HepG2 (cell line): Measurements from ENCODE around the gene KLHL30. TPM values are rescaled to one million over a fixed set of nuclear protein-coding genes. Genes with fewer than 3 reads are reported as not detected.

Experiments
- ATF4 ChIP-seq, 2 experiments: fragments of 450-650 bp in 1 of 2; sonication (generic) in 1 of 2; formaldehyde crosslinking; IDR thresholded peaks; 2 replicates each; pipeline versions ENCODE4 v1.5.0 to v1.8.0; 2020 to 2022; ENCODE audit warnings: mild to moderate bottlenecking in 1 of 2, missing genetic modification reagents in 1 of 2
- CBX2 ChIP-seq, 2 experiments: fragments of 200-600 bp in 1 of 2; sonication (generic); formaldehyde crosslinking in 1 of 2; IDR thresholded peaks; 2 replicates each; pipeline versions ENCODE4 v1.7.0 to v1.8.1; 2018 to 2022; ENCODE audit warnings: low read depth in 2 of 2, low read length in 1 of 2, mild to moderate bottlenecking in 1 of 2, missing genetic modification reagents in 1 of 2
- DNMT1 ChIP-seq: sonication (generic); formaldehyde crosslinking; IDR thresholded peaks from 2 replicates; pipeline ENCODE4 v1.5.1; 2020; ENCODE audit warnings: mild to moderate bottlenecking, missing genetic modification reagents
- DR1 ChIP-seq: sonication (generic); formaldehyde crosslinking; IDR thresholded peaks from 2 replicates; pipeline ENCODE4 v1.8.0; 2021; ENCODE audit warnings: mild to moderate bottlenecking, missing genetic modification reagents, inconsistent platforms
- HHEX ChIP-seq: IDR thresholded peaks from 2 replicates; pipeline ENCODE4 v1.6.1; 2016; ENCODE audit warnings: control low read depth
- HNRNPL ChIP-seq: fragments of 200-400 bp; formaldehyde crosslinking; IDR thresholded peaks from 2 replicates; pipeline ENCODE4 v1.6.1; 2017; ENCODE audit warnings: mild to moderate bottlenecking, low read depth, low read length
- HNRNPLL ChIP-seq: fragments of 200-400 bp; formaldehyde crosslinking; IDR thresholded peaks from 2 replicates; pipeline ENCODE4 v1.6.1; 2017; ENCODE audit warnings: mild to moderate bottlenecking, low read depth, low read length; ENCODE audit not compliant: poor library complexity, severe bottlenecking
- KLF9 ChIP-seq: IDR thresholded peaks from 2 replicates; pipeline ENCODE4 v1.6.1; 2016; ENCODE audit warnings: low read depth
- NBN ChIP-seq: fragments of 450-650 bp; conservative IDR thresholded peaks from 2 replicates; pipeline ENCODE4 v1.6.1; 2017
- NR2F6 ChIP-seq, 2 experiments: IDR thresholded peaks; 2 replicates each; pipeline ENCODE4 v1.6.1; 2016; ENCODE audit warnings: antibody characterized with exemption in 1 of 2, mild to moderate bottlenecking in 1 of 2
- RARA ChIP-seq: IDR thresholded peaks from 2 replicates; pipeline ENCODE4 v1.6.1; 2016; ENCODE audit warnings: missing genetic modification reagents, missing compliant biosample characterization
- TEAD3 ChIP-seq: optimal IDR thresholded peaks from 2 replicates; pipeline ENCODE3; 2016; ENCODE audit warnings: borderline replicate concordance
- ZFP36L2 ChIP-seq: sonication (generic); formaldehyde crosslinking; IDR thresholded peaks from 2 replicates; pipeline ENCODE4 v1.4.0; 2020; ENCODE audit warnings: missing genetic modification reagents
- ZGPAT ChIP-seq: IDR thresholded peaks from 2 replicates; pipeline ENCODE4 v1.6.1; 2016; ENCODE audit warnings: mild to moderate bottlenecking
- ZNF10 ChIP-seq: sonication (generic); formaldehyde crosslinking; IDR thresholded peaks from 2 replicates; pipeline ENCODE4 v1.4.0; 2020; ENCODE audit warnings: mild to moderate bottlenecking, low read depth, missing genetic modification reagents, borderline replicate concordance
- ZNF326 ChIP-seq: sonication (generic); formaldehyde crosslinking; IDR thresholded peaks from 2 replicates; pipeline ENCODE4 v1.4.0; 2020; ENCODE audit warnings: missing genetic modification reagents, borderline replicate concordance
- ZNF350 ChIP-seq: sonication (generic); formaldehyde crosslinking; IDR thresholded peaks from 2 replicates; pipeline ENCODE4 v1.4.0; 2020; ENCODE audit warnings: mild to moderate bottlenecking, low read depth, missing genetic modification reagents, borderline replicate concordance
- ZNF441 ChIP-seq: sonication (generic); formaldehyde crosslinking; IDR thresholded peaks from 2 replicates; pipeline ENCODE4 v1.7.0; 2021; ENCODE audit warnings: missing genetic modification reagents, borderline replicate concordance
- ZNF468 ChIP-seq: sonication (generic); formaldehyde crosslinking; IDR thresholded peaks from 2 replicates; pipeline ENCODE4 v1.8.0; 2022; ENCODE audit warnings: mild to moderate bottlenecking, moderate library complexity, missing genetic modification reagents
- ZNF496 ChIP-seq: sonication (generic); formaldehyde crosslinking; IDR thresholded peaks from 2 replicates; pipeline ENCODE4 v1.8.1; 2023; ENCODE audit warnings: mild to moderate bottlenecking, moderate library complexity, missing genetic modification reagents; ENCODE audit not compliant: insufficient replicate concordance
- ZNF572 ChIP-seq: sonication (generic); formaldehyde crosslinking; IDR thresholded peaks from 2 replicates; pipeline ENCODE4 v1.5.1; 2020; ENCODE audit warnings: mild to moderate bottlenecking, missing genetic modification reagents
- ZNF761 ChIP-seq: sonication (generic); formaldehyde crosslinking; conservative IDR thresholded peaks from 2 replicates; pipeline ENCODE4 v1.4.0; 2020; ENCODE audit warnings: mild to moderate bottlenecking, missing genetic modification reagents
- ZNF768 ChIP-seq: sonication (generic); formaldehyde crosslinking; IDR thresholded peaks from 2 replicates; pipeline ENCODE4 v1.4.0; 2020; ENCODE audit warnings: missing genetic modification reagents
- polyA plus RNA-seq, 8 experiments: library from polyadenylated mRNA; depleted of rRNA in 3 of 8; stranded (reverse) in 7 of 8; unstranded in 1 of 8; fragments of >200 nt; fragmentation: Illumina TruSeq in 4 of 8; extraction: Trizol in 4 of 8; gene quantifications; 2 replicates each; pipeline versions ENCODE4 v1.2.1 to v1.2.3, GENCODE V29; 2011 to 2016; ENCODE audit warnings: low read depth in 4 of 8, missing spikeins in 1 of 8, mixed read lengths in 1 of 8; ENCODE audit not compliant: insufficient read depth in 1 of 8
- total RNA-seq, 5 experiments: library from RNA; depleted of rRNA; stranded (reverse); fragments of >200 nt; fragmentation: Illumina TruSeq; extraction: Trizol; gene quantifications; 2 replicates each; pipeline ENCODE4 v1.2.3, GENCODE V29; 2016; ENCODE audit warnings: low read depth in 1 of 5
- TF ChIP-seq, protein P1 (sequence below): sonication (generic); formaldehyde crosslinking; IDR thresholded peaks from 2 replicates; pipeline ENCODE4 v1.5.0; 2020; ENCODE audit warnings: missing genetic modification reagents, mild to moderate bottlenecking, borderline replicate concordance
- TF ChIP-seq, protein P2 (sequence below): sonication (generic); formaldehyde crosslinking; IDR thresholded peaks from 2 replicates; pipeline ENCODE4 v1.4.0; 2020; ENCODE audit warnings: mild to moderate bottlenecking, low read depth, missing genetic modification reagents

KLHL30 gene
- total and polyA plus RNA-seq, 2 of the 13 experiments (the other 11 are each of a cell fraction or from before 2014, with no cell fraction given): 0.05 TPM; not detected in 1

- TF ChIP-seq ZNF441 (CRISPR knock-in tag) (no peak), ZNF10 (CRISPR knock-in tag) (no peak), NBN (no peak), NR2F6 (IDR thresholded peaks at IDR 0.05) (no peak), NR2F6 (CRISPR knock-in tag; IDR thresholded peaks at IDR 0.05) (no peak), ZNF350 (CRISPR knock-in tag) (no peak; the same call in 1 of the 2 replicates), ZNF768 (CRISPR knock-in tag) (no peak), ATF4 (CRISPR knock-in tag; IDR thresholded peaks at IDR 0.05) (no peak), ZNF761 (CRISPR knock-in tag) (no peak), KLF9 (CRISPR knock-in tag) (no peak), ZFP36L2 (CRISPR knock-in tag) (no peak), HHEX (no peak), TEAD3 (CRISPR knock-in tag) (no peak), ZNF572 (CRISPR knock-in tag) (no peak), HNRNPLL (no peak), RARA (CRISPR knock-in tag) (peak; percentile 23; the same call in 1 of the 2 replicates), CBX2 (IDR thresholded peaks at IDR 0.05; ENCODE audit: low read depth, low read length) (no peak), CBX2 (CRISPR knock-in tag; IDR thresholded peaks at IDR 0.05; ENCODE audit: low read depth) (no peak), DR1 (CRISPR knock-in tag) (0 out of 2 replicates have a peak, but pooled peaks have one; percentile 27), ZNF468 (CRISPR knock-in tag) (no peak), ZGPAT (no peak), HNRNPL (peak; percentile 88; the same call in 1 of the 2 replicates), DNMT1 (no peak; the same call in 1 of the 2 replicates), ZNF326 (CRISPR knock-in tag) (no peak), ZNF496 (CRISPR knock-in tag) (no peak)
- TF ChIP-seq, protein P1, sequence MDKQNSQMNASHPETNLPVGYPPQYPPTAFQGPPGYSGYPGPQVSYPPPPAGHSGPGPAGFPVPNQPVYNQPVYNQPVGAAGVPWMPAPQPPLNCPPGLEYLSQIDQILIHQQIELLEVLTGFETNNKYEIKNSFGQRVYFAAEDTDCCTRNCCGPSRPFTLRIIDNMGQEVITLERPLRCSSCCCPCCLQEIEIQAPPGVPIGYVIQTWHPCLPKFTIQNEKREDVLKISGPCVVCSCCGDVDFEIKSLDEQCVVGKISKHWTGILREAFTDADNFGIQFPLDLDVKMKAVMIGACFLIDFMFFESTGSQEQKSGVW (CRISPR knock-in tag): no peak
- TF ChIP-seq, protein P2, sequence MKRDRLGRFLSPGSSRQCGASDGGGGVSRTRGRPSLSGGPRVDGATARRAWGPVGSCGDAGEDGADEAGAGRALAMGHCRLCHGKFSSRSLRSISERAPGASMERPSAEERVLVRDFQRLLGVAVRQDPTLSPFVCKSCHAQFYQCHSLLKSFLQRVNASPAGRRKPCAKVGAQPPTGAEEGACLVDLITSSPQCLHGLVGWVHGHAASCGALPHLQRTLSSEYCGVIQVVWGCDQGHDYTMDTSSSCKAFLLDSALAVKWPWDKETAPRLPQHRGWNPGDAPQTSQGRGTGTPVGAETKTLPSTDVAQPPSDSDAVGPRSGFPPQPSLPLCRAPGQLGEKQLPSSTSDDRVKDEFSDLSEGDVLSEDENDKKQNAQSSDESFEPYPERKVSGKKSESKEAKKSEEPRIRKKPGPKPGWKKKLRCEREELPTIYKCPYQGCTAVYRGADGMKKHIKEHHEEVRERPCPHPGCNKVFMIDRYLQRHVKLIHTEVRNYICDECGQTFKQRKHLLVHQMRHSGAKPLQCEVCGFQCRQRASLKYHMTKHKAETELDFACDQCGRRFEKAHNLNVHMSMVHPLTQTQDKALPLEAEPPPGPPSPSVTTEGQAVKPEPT (CRISPR knock-in tag): no peak
These were observed 22.0 kb downstream of the KLHL30 start (continued) for GRCh38 chr2:238160206-238161129.
